Measurements from ENCODE around the gene ZNF213. TPM values are rescaled to one million over a fixed set of nuclear protein-coding genes. Genes with fewer than 3 reads are reported as not detected.

The ZNF213 gene
- total and polyA plus RNA-seq, 2 donors from 2014 or later, result 5.6 to 12.5 TPM

DNA sequence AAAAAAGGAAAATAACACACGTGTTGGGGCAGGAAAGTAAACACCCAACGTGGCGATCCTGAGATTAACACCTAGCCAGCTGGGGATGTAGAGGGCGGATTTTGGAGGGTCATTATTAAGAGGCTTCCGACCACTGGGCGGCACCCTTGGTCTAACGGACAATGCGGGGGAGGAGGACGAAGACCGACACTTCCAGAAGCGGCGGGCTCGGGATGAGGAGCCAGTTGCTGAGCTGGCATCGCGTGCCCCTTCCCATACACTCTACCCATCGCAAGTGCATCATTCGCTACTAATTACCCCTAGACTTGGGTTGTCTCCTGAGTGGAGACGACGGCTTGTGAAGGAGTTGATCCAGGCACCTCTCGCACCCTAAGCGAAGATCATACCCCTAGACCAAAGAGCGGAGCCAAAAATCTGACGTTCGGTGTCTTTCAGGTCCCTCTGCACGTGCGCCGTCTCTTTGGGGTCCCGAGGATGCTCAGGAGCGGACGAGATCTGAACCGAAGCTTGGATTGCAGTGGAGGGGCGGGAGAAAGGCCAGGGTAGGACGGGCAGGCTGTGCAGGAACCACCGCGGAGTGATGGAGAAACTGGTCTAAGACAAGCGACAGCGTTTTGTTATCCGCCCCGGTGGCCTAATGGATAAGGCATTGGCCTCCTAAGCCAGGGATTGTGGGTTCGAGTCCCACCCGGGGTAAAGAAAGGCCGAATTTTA, 17.6 kb downstream of the ZNF213 start:
- intact Hi-C loops (cut with DNase I), result no loop called here
- Histone ChIP-seq H3K4me1 (ENCODE audit: control insufficient read depth in 2 of 3, insufficient read depth in 2 of 3, low read depth in 1 of 3, low read length in 3 of 3) (peaks cover 0 to 7% (median 3%) of the 10 kb centered on the region in 3 donors), H3K27ac (ENCODE audit: low read depth in 2 of 2, low read length in 2 of 2) (peak overlapping the region in 1 of 2 donors; percentile 62), H3K4me3 (ENCODE audit: low read length in 3 of 3) (peak overlapping the region; percentile 50 to 65 (median 52)), H3K36me3 (ENCODE audit: control insufficient read depth in 2 of 3, insufficient read depth in 3 of 3, low read length in 3 of 3) (no peaks in the 10 kb centered on the region), H3K9ac (ENCODE audit: low read length in 3 of 3) (peak overlapping the region in 1 of 3 donors; percentile 62), H3K27me3 (ENCODE audit: control insufficient read depth, insufficient read depth, low read length) (no peaks in the 10 kb centered on the region), H3K9me3 (ENCODE audit: control insufficient read depth in 2 of 3, insufficient read depth in 1 of 3, low read length in 3 of 3) (no peaks in the 10 kb centered on the region)
- FAIRE-seq (no peak), DNase-seq (peak; percentile 91 to 96 (median 95))
- TF ChIP-seq, protein P1, sequence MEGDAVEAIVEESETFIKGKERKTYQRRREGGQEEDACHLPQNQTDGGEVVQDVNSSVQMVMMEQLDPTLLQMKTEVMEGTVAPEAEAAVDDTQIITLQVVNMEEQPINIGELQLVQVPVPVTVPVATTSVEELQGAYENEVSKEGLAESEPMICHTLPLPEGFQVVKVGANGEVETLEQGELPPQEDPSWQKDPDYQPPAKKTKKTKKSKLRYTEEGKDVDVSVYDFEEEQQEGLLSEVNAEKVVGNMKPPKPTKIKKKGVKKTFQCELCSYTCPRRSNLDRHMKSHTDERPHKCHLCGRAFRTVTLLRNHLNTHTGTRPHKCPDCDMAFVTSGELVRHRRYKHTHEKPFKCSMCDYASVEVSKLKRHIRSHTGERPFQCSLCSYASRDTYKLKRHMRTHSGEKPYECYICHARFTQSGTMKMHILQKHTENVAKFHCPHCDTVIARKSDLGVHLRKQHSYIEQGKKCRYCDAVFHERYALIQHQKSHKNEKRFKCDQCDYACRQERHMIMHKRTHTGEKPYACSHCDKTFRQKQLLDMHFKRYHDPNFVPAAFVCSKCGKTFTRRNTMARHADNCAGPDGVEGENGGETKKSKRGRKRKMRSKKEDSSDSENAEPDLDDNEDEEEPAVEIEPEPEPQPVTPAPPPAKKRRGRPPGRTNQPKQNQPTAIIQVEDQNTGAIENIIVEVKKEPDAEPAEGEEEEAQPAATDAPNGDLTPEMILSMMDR (IDR thresholded peaks at IDR 0.05; ENCODE audit: borderline replicate concordance, extremely low read depth, insufficient read depth), result peak; percentile 31

DNA sequence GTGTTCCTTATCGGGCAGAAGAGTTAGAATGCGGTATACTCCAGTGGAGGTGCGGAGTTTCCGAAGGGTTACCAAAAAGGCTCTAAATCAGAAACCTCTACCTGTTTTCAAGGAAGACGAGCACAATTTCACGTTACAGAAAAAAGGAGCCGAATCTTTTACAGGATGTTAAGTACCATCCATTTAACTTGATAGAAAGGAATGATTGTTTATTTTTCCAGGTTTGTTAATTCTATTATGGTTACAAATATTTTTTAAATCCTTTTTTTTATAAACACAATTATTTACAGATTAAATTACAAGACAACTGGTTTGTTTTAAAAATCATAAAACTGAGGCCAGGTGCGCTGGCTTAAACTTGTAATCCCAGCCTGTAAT, 18.2 kb downstream of the ZNF213 start:
- H3K9me3 ChIP-seq (ENCODE audit: control insufficient read depth in 2 of 3, insufficient read depth in 1 of 3, low read length in 3 of 3), result no peaks in the 10 kb centered on the region
- TF ChIP-seq, protein P1 (IDR thresholded peaks at IDR 0.05; ENCODE audit: borderline replicate concordance, extremely low read depth, insufficient read depth), result no peak
- intact Hi-C loops (cut with DNase I), result no loop called here
- H3K36me3 ChIP-seq (ENCODE audit: control insufficient read depth in 2 of 3, insufficient read depth in 3 of 3, low read length in 3 of 3), result no peaks in the 10 kb centered on the region
- no peak overlapping the region for H3K27ac ChIP-seq (ENCODE audit: low read depth in 2 of 2, low read length in 2 of 2)
- FAIRE-seq (no peak), DNase-seq (no peak)
- H3K4me1 ChIP-seq (ENCODE audit: control insufficient read depth in 2 of 3, insufficient read depth in 2 of 3, low read depth in 1 of 3, low read length in 3 of 3), result peaks cover 0 to 12% (median 3%) of the 10 kb centered on the region in 3 donors
- no peaks in the 10 kb centered on the region for H3K27me3 ChIP-seq (ENCODE audit: control insufficient read depth, insufficient read depth, low read length)
- H3K4me3 ChIP-seq (ENCODE audit: low read length in 3 of 3), result peak overlapping the region in 1 of 3 donors; percentile 65
- no peak overlapping the region for H3K9ac ChIP-seq (ENCODE audit: low read length in 3 of 3)

DNA sequence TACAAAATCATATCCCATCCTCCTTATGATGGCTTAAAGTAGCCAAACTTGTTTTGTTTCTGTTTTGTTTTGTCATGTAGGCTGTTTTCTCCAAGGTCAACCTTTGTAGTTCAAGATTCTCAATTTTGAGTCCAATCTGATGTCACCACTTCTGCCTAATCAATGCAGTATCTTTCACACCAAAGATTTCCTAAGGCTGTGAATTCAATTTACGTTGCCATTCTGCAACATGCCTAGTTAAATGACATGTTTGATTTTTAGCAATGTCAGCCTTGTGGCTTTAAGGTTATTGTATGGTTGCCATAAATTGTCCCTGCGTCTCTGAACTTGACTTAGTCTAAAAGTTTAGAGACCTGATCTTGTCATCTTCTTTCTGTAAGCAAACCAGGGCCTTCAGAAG, 20.4 kb downstream of the ZNF213 start:
- TF ChIP-seq, protein P1 (IDR thresholded peaks at IDR 0.05; ENCODE audit: borderline replicate concordance, extremely low read depth, insufficient read depth), result no peak
- no peak overlapping the region for H3K9ac ChIP-seq (ENCODE audit: low read length in 3 of 3)
- H3K9me3 ChIP-seq (ENCODE audit: control insufficient read depth in 2 of 3, insufficient read depth in 1 of 3, low read length in 3 of 3), result no peaks in the 10 kb centered on the region
- peaks cover 0 to 7% (median 3%) of the 10 kb centered on the region in 3 donors for H3K4me1 ChIP-seq (ENCODE audit: control insufficient read depth in 2 of 3, insufficient read depth in 2 of 3, low read depth in 1 of 3, low read length in 3 of 3)
- no peaks in the 10 kb centered on the region for H3K36me3 ChIP-seq (ENCODE audit: control insufficient read depth in 2 of 3, insufficient read depth in 3 of 3, low read length in 3 of 3)
- no peak overlapping the region for H3K4me3 ChIP-seq (ENCODE audit: low read length in 3 of 3)
- intact Hi-C loops (cut with DNase I), result no loop called here
- DNase-seq (no peak), FAIRE-seq (no peak)
- peaks cover 7% of the 10 kb centered on the region for H3K27me3 ChIP-seq (ENCODE audit: control insufficient read depth, insufficient read depth, low read length)
- no peak overlapping the region for H3K27ac ChIP-seq (ENCODE audit: low read depth in 2 of 2, low read length in 2 of 2)

Measured in kidney (tissue), 14 donors.